Effector memory CD4-positive, alpha-beta T cell (primary cell): ENCODE data around the gene NPB.

Experiments
- DNase-seq, 3 donors: peaks; one replicate each; pipeline ENCODE4 v3.0.0-alpha.2; 2020
- H3K27ac ChIP-seq: 2 replicates; pipeline ENCODE4 v1.7.0; 2013; ENCODE audit warnings: mild to moderate bottlenecking, low read length, moderate library complexity; ENCODE audit not compliant: insufficient read depth, poor library complexity, severe bottlenecking
- H3K27me3 ChIP-seq: replicated peaks from 2 replicates; pipeline ENCODE4 v1.7.0; 2013; ENCODE audit warnings: mild to moderate bottlenecking, low read length; ENCODE audit not compliant: insufficient read depth, control insufficient read depth, poor library complexity, severe bottlenecking
- H3K36me3 ChIP-seq: 2 replicates; pipeline ENCODE4 v1.7.0; 2013; ENCODE audit warnings: mild to moderate bottlenecking, low read length, moderate library complexity; ENCODE audit not compliant: control insufficient read depth, insufficient read depth
- H3K4me1 ChIP-seq: 2 replicates; pipeline ENCODE4 v1.7.0; 2013; ENCODE audit warnings: low read length, mild to moderate bottlenecking; ENCODE audit not compliant: control insufficient read depth, insufficient read depth, poor library complexity, severe bottlenecking
- H3K4me3 ChIP-seq: 2 replicates; pipeline ENCODE4 v1.7.0; 2013; ENCODE audit warnings: low read length, low read depth, mild to moderate bottlenecking; ENCODE audit not compliant: insufficient read depth, poor library complexity, severe bottlenecking
- H3K9me3 ChIP-seq: 2 replicates; pipeline ENCODE4 v1.7.0; 2013; ENCODE audit warnings: mild to moderate bottlenecking, low read length, moderate library complexity; ENCODE audit not compliant: control insufficient read depth

NPB gene

GRCh38 chr17:81927152-81927652 is 25.2 kb downstream of the NPB start:
- peak in 1 of 3 donors; percentile 12 for DNase-seq
- H3K27ac ChIP-seq = peak overlapping the region; percentile 79
- H3K27me3 ChIP-seq = peaks cover 9% of the 10 kb centered on the region
- no peaks in the 10 kb centered on the region for H3K36me3 ChIP-seq
- no peaks in the 10 kb centered on the region for H3K9me3 ChIP-seq
- H3K4me3 ChIP-seq = peak overlapping the region; percentile 55
- H3K4me1 ChIP-seq = peaks cover 37% of the 10 kb centered on the region

GRCh38 chr17:81927653-81928543 is 25.9 kb downstream of the NPB start, which contains the start of gene MAFG:
Gene MAFG (minus strand): TSS chr17:81927735. CDS start chr17:81923185, 4,550 bp downstream.
- peak; percentile 81 to 87 (median 84) for DNase-seq
- H3K27ac ChIP-seq = peak within 1 kb of the TSS; percentile 79
- H3K9me3 ChIP-seq = no peaks in the 10 kb centered on the region
- peaks cover 9% of the 10 kb centered on the region for H3K27me3 ChIP-seq
- H3K4me3 ChIP-seq = peak within 1 kb of the TSS; percentile 55
- no peaks in the 10 kb centered on the region for H3K36me3 ChIP-seq
- H3K4me1 ChIP-seq = peaks cover 37% of the 10 kb centered on the region

- Histone ChIP-seq H3K4me3 (peak overlapping the region; percentile 42), H3K36me3 (no peaks in the 10 kb centered on the region), H3K4me1 (peaks cover 34% of the 10 kb centered on the region), H3K9me3 (no peaks in the 10 kb centered on the region), H3K27me3 (peaks cover 9% of the 10 kb centered on the region), H3K27ac (no peak overlapping the region)
- DNase-seq = no peak
These were observed 26.7 kb downstream of the NPB start for GRCh38 chr17:81928544-81929252.

- peaks cover 9% of the 10 kb centered on the region for H3K27me3 ChIP-seq
- DNase-seq = no peak
- H3K4me3 ChIP-seq = no peak overlapping the region
- no peaks in the 10 kb centered on the region for H3K36me3 ChIP-seq
- H3K9me3 ChIP-seq = no peaks in the 10 kb centered on the region
- H3K27ac ChIP-seq = no peak overlapping the region
- peaks cover 26% of the 10 kb centered on the region for H3K4me1 ChIP-seq
These were observed 27.5 kb downstream of the NPB start for GRCh38 chr17:81929253-81930141.

GRCh38 chr17:81930142-81931125 is 28.4 kb downstream of the NPB start:
- no peak for DNase-seq
- peaks cover 9% of the 10 kb centered on the region for H3K27me3 ChIP-seq
- H3K36me3 ChIP-seq = no peaks in the 10 kb centered on the region
- H3K4me3 ChIP-seq = no peak overlapping the region
- H3K9me3 ChIP-seq = no peaks in the 10 kb centered on the region
- H3K27ac ChIP-seq = no peak overlapping the region
- peaks cover 18% of the 10 kb centered on the region for H3K4me1 ChIP-seq

GRCh38 chr17:81931189-81931556 is 29.1 kb downstream of the NPB start:
- H3K4me3 ChIP-seq = no peak overlapping the region

GRCh38 chr17:81931557-81932332 is 29.7 kb downstream of the NPB start:
- H3K4me3 ChIP-seq = no peak overlapping the region
- H3K9me3 ChIP-seq = no peaks in the 10 kb centered on the region
- peaks cover 12% of the 10 kb centered on the region for H3K4me1 ChIP-seq
- no peaks in the 10 kb centered on the region for H3K36me3 ChIP-seq
- DNase-seq = no peak
- no peak overlapping the region for H3K27ac ChIP-seq
- peaks cover 9% of the 10 kb centered on the region for H3K27me3 ChIP-seq

More at GRCh38 chr17:81931189-81931556, 29.1 kb downstream of the NPB start:
- Histone ChIP-seq H3K27ac (no peak overlapping the region), H3K4me1 (peaks cover 12% of the 10 kb centered on the region), H3K27me3 (peaks cover 9% of the 10 kb centered on the region), H3K9me3 (no peaks in the 10 kb centered on the region), H3K36me3 (no peaks in the 10 kb centered on the region)
- no peak for DNase-seq

- Histone ChIP-seq H3K36me3 (no peaks in the 10 kb centered on the region), H3K9me3 (no peaks in the 10 kb centered on the region), H3K27me3 (peaks cover 9% of the 10 kb centered on the region), H3K27ac (no peak overlapping the region), H3K4me1 (peaks cover 14% of the 10 kb centered on the region), H3K4me3 (no peak overlapping the region)
- DNase-seq = no peak
These were observed 30.4 kb downstream of the NPB start for GRCh38 chr17:81932333-81932983.
